Fibroblast of lung (primary cell): ENCODE results near the gene CTBP2.

ENCODE experiments used
- CTCF ChIP-seq, 2 donors: IDR thresholded peaks in 1 of 2; conservative IDR thresholded peaks in 1 of 2; 1 replicate in 1 of 2; 2 replicates in 1 of 2; pipeline ENCODE4 v1.5.1; 2011 to 2012; ENCODE audit warnings: low read length in 2 of 2, control low read depth in 1 of 2, inconsistent platforms in 1 of 2, low read depth in 1 of 2, mild to moderate bottlenecking in 1 of 2
- EZH2 ChIP-seq: IDR thresholded peaks from 2 replicates; pipeline ENCODE4 v1.5.1; 2012; ENCODE audit warnings: low read length, control low read depth, mild to moderate bottlenecking; ENCODE audit errors: missing control alignments

- TF ChIP-seq CTCF (conservative IDR thresholded peaks at IDR 0.05 in 1 of 2, IDR thresholded peaks at IDR 0.05 in 1 of 2; ENCODE audit: low read depth in 1 of 2, low read length in 2 of 2) = no peak
- no peak for TF ChIP-seq EZH2
These were observed 163.5 kb downstream of the CTBP2 start for GRCh38 chr10:124996854-124997215.
